NCI-H345 treated with DMSO at 0.1 percent for 48 hours (cell line): ENCODE results near the gene FLAD1.

Experiments used
- DNase-seq: peaks from one replicate; lab custom pipeline; 2025; ENCODE audit not compliant: unreplicated experiment; lab: John Stamatoyannopoulos, UW

FLAD1 gene

GRCh38 chr1:155014709-155015508 lies 31.8 kb downstream of the FLAD1 start:
- DNase-seq, result no peak

- DNase-seq, result no peak
These were observed 32.5 kb downstream of the FLAD1 start for GRCh38 chr1:155015527-155016230.

- no peak for DNase-seq
These were observed 33.2 kb downstream of the FLAD1 start for GRCh38 chr1:155016231-155016831.

- DNase-seq, result no peak
These were observed 34.1 kb downstream of the FLAD1 start for GRCh38 chr1:155017041-155017945.

- no peak for DNase-seq
These were observed 34.8 kb downstream of the FLAD1 start for GRCh38 chr1:155017946-155018316.

GRCh38 chr1:155018617-155019348 lies 35.6 kb downstream of the FLAD1 start:
- no peak for DNase-seq

- no peak for DNase-seq
These were observed 36.5 kb downstream of the FLAD1 start for GRCh38 chr1:155019377-155020245.

GRCh38 chr1:155022136-155022926 lies 39.2 kb downstream of the FLAD1 start:
- no peak for DNase-seq

- DNase-seq, result peak; percentile 97
These were observed 39.7 kb downstream of the FLAD1 start for GRCh38 chr1:155022927-155023236.

GRCh38 chr1:155023627-155024026 lies 40.5 kb downstream of the FLAD1 start:
- no peak for DNase-seq

- DNase-seq, result no peak
These were observed 41.2 kb downstream of the FLAD1 start for GRCh38 chr1:155024315-155024714.

GRCh38 chr1:155026154-155026553 lies 43.0 kb downstream of the FLAD1 start:
- no peak for DNase-seq

GRCh38 chr1:155026588-155026987 lies 43.4 kb downstream of the FLAD1 start:
- no peak for DNase-seq

- DNase-seq, result no peak
These were observed 46.5 kb downstream of the FLAD1 start for GRCh38 chr1:155029513-155030242.

- DNase-seq, result no peak
These were observed 47.2 kb downstream of the FLAD1 start for GRCh38 chr1:155030243-155030795.

GRCh38 chr1:155030899-155031298 lies 47.8 kb downstream of the FLAD1 start:
- no peak for DNase-seq

- DNase-seq, result no peak
These were observed 49.7 kb downstream of the FLAD1 start for GRCh38 chr1:155032886-155033285.

GRCh38 chr1:155033524-155033923 lies 50.4 kb downstream of the FLAD1 start, which contains the start of the genes DCST1 and DCST2:
Gene DCST1, plus strand, starts transcription at chr1:155033824. Its CDS starts 213 bp downstream, at chr1:155034037.
Gene DCST2, minus strand, starts transcription at chr1:155033781. Its CDS starts 80 bp downstream, at chr1:155033701.
- no peak for DNase-seq
